HG03095 (cell line): ENCODE measurements around the gene VTA1.
A peak's percentile ranks its signal among the peaks of the same experiment; 100 is the strongest.
"Not testable (repeated sequence)": the region's sequence is repeated elsewhere in the genome, so short reads cannot be mapped to it uniquely, and the experiment has no call there.

ENCODE experiments used
- ATAC-seq: cut with Tn5 transposase; IDR thresholded peaks from one replicate; pipeline ENCODE4 v1.9.1; 2021; ENCODE audit warnings: moderate library complexity; ENCODE audit not compliant: unreplicated experiment

VTA1 gene

DNA sequence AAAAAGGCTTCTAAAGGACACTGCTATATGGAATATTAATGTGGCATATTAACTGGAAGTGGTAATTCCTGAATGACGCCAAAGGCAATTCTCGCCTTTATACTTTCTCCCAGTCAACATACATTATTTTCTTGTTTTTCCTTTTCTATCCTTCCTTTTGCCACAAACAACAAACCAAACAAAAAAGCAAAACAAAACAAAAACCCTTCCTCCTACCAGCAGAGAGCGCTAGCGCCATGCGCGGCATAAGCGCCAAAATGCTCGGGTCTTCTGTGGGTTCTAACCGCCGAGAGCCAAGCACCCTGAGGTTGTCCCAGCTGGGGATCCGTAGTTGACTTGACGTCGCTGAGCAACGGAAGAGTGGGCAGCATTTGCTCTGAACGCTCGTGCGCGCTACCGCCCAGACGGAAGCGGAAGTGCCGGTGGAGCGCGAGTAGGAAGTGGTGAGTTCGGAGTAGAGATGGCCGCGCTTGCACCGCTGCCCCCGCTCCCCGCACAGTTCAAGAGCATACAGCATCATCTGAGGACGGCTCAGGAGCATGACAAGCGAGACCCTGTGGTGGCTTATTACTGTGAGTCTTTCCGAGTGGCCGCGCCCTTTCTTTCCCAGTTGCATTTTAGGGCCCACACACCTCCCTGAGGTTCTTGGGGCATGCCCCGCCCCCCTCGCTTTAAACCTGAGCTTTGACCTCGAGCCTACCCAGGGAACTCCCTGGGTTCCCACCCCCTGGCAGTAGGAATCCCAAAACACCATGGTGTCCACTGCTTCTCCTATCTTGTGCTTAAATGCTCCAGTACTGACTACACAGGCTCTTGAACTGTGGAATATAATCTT is at the start of gene VTA1, which contains the start of gene NMBR:
VTA1 (plus strand) TSS at position 436 of the 835 bp plus-strand sequence; CDS start at position 461, 25 bp downstream.
NMBR (minus strand) TSS at position 295 of the 835 bp plus-strand sequence. CDS start 58,464 bp downstream, outside the sequence.
- ATAC-seq = peak; percentile 100

GRCh38 chr6:142104820-142105219 is 42.2 kb upstream of the VTA1 start:
- not testable (repeated sequence) for ATAC-seq

GRCh38 chr6:142110820-142111219 is 36.2 kb upstream of the VTA1 start:
- ATAC-seq = not testable (repeated sequence)

DNA sequence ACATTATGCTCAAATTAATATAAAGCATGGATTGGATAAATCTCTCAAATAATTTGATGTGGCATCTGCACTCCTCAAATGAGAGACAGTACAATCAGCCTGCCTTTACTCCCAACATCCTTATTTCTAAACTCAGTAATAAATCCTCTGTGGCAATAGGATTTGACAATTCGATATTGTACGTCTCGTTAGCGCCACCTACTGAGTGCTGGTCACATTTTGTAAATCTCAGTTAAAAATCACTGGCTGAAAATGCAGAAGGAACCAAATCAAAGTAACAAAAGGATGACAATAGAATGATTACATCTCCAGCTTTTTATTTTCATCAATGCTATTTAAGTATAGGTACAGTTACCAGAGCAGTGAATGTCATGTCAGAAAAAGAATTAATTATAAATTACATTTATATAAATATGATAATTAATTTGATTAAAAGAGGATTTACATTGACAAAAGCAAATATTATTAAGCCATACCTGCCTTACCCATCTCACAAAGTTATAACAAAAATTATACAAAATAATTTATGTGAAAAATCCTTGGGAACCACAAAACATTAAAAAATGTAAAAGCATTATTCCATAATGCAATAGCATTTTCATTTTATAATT is 34.5 kb upstream of the VTA1 start:
- no peak for ATAC-seq

DNA sequence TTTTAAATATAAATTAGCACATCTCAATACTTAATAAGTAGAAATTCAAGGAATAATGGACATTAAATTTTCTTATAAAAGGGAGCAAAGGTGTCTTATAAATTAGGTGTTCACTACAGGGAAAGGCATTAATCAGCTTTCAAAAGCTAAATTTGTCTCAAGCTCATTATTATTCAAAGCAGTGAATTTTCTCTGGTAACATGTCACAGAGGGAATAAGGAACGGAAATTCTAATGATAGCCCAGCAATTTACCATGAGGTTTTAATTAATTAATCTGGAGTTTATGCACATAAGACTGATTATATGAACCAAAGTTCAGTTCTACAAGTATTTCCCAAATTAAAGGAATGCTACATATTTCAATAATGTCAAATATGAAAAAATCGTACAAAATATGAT is 29.7 kb upstream of the VTA1 start:
- no peak for ATAC-seq

DNA sequence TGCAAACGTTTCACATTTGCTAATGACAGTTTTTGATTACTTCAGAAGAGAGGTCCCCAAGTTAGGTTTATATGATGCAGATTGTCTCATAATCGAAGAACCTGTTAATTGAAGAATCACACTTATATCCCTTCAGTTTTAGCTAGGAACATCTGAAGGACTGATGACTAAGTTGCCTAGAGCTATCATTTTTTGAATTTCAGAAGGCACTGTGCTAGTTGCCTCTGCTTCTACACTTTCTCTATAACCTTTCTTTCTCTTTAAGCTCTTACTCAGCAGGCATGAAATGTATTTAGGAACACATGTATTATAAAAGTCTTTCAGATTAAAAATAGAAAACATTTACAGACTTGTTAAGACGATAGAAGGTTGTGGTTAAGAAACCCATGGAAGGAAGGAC is 28.7 kb upstream of the VTA1 start:
- ATAC-seq = no peak

DNA sequence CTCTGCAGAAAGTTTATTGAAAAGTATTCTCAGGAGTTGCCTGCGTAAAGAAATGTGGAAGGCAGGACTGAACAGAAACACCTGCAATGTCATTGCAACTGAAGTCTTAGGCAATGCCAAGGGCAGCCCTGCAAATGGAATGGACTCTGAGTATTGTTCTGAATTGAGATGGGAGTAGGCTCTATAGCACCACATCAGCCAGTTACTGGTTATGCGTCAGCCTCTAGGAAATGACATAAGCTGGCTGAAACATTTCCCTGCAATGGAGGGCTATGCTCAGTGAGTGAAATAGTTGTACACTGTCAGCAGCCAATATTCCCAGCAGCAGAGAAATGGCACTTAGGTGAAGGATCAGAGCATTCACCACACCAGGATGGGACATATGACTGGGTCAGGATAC is 28.1 kb upstream of the VTA1 start:
- no peak for ATAC-seq

GRCh38 chr6:142121342-142121741 is 25.7 kb upstream of the VTA1 start:
- ATAC-seq = no peak

DNA sequence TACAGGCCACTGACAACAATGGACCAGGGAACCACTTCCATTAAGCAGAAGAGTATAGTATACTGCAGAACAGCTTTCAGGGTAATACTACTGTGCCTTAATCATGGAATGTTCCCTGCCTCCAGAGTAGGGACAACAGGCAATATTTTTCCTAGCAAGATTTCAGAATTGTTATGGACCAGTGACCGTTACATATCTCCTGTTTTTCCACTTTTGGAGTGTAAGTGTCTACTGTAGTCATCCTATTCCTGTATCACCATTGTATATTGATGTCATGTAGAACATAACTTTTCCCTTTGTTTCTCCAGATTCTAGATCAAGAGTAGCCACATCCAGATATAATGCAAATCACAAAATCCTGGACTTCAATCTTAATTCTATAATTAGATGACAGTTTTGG is 16.2 kb upstream of the VTA1 start:
- ATAC-seq = no peak

DNA sequence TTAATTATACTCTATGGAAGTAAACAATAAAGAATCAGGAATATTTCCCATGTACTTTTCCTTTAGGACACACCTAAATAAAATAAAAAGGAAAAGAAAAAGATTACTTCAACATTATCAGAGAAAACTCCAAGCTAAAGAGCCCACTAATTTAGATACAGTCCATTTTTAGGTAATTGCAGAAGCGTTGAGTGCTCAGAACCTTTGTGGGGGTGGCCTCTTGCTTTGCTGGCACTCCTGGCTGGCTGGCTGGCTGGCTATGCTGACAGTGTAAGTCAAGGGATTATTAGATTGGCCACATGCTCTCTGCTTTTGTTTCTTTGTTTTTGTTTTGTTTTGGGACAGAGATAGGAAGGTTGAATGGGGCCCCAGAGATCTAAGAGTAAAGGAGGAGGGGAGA is 14.4 kb upstream of the VTA1 start, which contains the start of gene GJE1:
GJE1 (plus strand) TSS at position 301 of the 400 bp plus-strand sequence. CDS start 234 bp downstream, outside the sequence.
- no peak for ATAC-seq

DNA sequence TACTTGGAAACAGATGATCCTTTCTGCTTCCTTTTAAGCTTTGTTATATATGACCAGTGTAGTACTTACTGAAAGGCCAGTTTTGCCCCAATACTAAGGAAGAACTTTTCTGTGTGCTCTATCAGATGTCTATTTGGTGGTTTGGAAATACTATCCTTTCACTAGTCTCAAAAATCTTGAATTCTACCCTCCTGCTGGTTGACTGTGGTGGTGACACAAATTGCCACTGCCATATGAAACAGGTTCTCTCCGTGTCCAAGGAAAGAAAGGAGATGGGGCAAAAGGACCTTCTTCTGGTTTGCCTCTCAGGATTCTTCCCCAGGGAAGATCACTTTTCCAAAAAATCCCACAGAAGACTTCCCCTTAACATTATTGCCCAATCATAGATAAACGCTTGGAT is 8.2 kb upstream of the VTA1 start:
- ATAC-seq = no peak

DNA sequence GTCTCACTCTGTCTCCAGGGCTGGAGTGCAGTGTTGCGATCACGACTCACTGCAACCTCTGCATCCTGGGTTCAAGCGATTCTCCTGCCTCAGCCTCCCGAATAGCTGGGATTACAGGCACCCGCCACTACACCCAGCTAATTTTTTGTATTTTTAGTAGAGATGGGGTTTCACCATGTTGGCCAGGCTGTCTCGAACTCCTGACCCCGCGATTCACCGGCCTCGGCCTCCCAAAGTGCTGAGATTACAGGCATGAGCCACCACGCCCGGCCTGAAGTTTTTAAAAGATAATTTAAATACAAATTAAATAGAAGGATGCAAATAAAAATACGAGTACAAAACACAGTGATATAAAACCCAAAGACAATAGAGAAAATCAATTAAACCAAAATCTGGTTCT is 5.5 kb upstream of the VTA1 start:
- ATAC-seq = not testable (repeated sequence)

DNA sequence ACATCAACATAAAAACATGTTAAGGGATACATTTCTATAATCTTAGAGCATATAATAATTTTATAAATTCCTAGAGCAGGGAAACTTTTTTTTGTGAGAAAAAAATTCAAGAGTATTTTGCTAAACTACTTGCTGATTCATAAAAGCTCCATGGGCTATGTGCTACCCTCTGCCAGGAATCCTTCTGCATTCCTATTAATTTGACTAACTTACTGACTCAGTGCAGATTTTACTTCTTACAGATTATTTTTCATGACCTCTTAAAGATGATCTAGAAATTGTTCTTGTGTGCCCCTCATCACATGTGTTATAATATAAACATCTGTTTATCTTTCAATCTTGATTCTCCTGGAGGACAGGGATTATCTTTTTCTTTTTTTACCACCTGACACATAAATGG is 5.7 kb downstream of the VTA1 start:
- no peak for ATAC-seq

- ATAC-seq = no peak
Measured at GRCh38 chr6:142153196-142153595, 6.1 kb downstream of the VTA1 start.

- ATAC-seq = no peak
Measured at GRCh38 chr6:142154336-142154735, 7.3 kb downstream of the VTA1 start.

DNA sequence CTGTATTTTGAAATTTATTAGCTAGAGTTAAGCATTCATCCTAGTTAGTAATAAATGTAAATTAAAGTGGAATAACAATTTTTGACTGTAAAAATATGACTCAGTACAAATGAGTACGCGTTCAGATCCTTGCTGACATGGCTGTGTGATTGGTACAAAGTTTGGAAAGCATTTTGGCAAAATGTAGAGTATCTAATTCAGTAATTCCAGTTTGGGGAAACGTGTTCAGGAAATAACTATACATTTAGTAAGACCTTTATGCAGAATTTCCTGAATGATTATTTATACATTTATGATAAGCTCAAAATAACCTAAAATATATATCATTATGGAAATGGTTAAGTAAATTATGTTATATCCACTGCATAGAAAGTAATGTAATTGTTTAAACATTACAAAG is 8.0 kb downstream of the VTA1 start:
- ATAC-seq = no peak

DNA sequence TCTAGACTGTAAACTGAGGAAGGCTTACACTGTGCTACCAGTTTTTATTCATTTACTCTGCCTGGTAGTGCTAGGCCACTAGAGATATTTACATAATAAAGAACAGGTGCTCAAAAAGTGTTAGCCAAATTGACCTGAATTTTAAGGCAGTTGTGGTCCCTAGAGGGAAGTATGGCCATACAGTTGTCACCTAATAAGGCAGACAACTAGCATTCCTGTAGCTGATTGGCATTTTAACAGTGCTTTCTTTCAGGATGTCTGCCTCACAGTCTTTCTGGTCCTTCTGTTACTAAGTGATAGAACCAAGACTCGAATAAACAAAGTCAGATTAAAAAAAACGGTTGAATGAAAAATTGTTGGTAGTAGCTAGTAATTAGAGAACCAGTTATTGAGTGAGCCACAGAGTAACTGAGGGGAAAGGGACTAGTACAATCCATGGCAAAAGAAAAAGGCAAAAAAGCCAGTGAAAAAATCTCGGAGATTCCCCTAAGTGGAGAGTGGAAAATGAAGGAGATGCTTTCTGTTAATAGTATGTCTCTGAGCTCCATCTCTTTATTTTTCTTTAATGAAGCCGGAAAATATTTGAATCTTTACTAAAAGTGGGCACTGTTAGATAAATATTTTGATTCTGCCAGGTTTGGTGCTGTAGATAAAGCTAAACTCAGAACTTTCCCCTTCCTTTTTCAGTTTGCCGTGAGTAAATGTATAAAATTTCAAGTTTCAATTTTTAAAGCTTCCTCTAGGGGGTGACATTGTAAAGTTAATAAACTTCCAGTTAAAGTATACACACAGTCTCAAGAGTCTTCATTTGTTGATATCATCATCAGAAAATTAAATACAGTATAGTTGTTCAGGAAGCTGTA is 9.1 kb downstream of the VTA1 start:
- no peak for ATAC-seq

- not testable (repeated sequence) for ATAC-seq
Measured at GRCh38 chr6:142156758-142157068, 9.7 kb downstream of the VTA1 start.

DNA sequence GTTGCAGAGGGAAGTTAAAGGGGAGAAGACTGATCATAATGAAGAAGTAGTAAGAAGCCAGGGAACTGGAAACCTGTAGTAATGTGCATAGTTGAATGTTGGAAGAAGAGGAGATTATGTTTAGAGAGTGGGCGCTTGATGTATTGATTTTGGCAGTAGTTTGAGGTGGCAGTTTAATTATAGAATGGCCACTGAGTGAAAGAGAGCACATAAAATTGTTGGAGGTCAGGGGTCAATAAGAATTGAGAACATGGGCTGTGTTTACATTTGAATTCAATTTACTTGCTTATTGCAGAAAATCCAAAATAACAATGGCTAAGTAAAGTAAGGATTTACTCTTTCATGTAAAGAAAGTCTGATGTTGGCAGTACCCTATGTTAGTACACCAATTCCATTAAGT is 15.7 kb downstream of the VTA1 start:
- no peak for ATAC-seq

DNA sequence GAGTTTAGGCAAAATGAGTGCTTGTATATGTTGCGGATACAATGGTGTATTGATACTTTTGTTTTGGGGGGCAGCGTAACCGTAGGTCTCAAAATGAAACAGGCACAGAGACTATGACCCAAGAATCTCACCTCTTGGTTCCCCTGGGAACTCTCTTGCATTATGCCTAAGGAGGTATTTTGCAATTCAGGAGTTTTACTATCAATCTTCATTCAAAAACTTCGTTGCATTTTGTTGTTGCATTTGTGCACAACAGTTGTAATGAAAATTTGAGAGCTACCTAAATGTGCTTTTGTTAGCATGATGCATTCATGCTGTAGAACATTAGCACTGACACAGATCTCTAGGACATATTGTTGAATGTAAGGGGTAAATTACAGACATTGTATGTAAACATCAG is 18.2 kb downstream of the VTA1 start:
- no peak for ATAC-seq

- ATAC-seq = no peak
Measured at GRCh38 chr6:142167071-142167470, 20.0 kb downstream of the VTA1 start.
